K562 (cell line): Measurements from ENCODE around the gene FAM186B. TPM values are rescaled to one million over a fixed set of nuclear protein-coding genes. Genes with fewer than 3 reads are reported as not detected.

ENCODE experiments used
- ATAC-seq: fragments of 200-7000 bp; cut with Tn5 transposase; 3 replicates; pipeline ENCODE4 v1.9.1; 2020; ENCODE audit warnings: moderate library complexity
- BruUV-seq: library from RNA; stranded (reverse); fragments of 400-500 nt; replicated peaks from 2 replicates; lab custom pipeline; 2021; lab: Mats Ljungman, UMichigan
- CTCF ChIA-PET: fragments of 300-600 bp; formaldehyde crosslinking; extraction: SDS; loops from one replicate; lab custom pipeline; 2021; ENCODE audit warnings: low intra/inter-chr PET ratio; lab: Yijun Ruan, JAX
- POLR2A ChIA-PET: fragments of 300-600, 350-650 bp; sonication (Branson Sonifier 250); formaldehyde crosslinking; extraction: SDS; loops from one replicate; lab custom pipeline; 2021; ENCODE audit warnings: antibody characterized with exemption, inconsistent platforms; lab: Yijun Ruan, JAX
- DNase-seq, 4 experiments: peaks; one replicate each; pipeline versions ENCODE4 v3.0.0 to v3.0.0-alpha.2; 2011 to 2018; ENCODE audit warnings: low spot score in 3 of 4, mixed read lengths in 3 of 4; ENCODE audit errors: extremely low read depth in 1 of 4
- FAIRE-seq: peaks from 2 replicates; lab custom pipeline; 2011; peaks lifted over from hg19 to GRCh38; lab: Jason Lieb, UNC
- H2AFZ ChIP-seq: 2 replicates; pipeline ENCODE4 v1.6.0; 2011; ENCODE audit warnings: low read depth, low read length, control low read depth, inconsistent platforms
- H3K27ac ChIP-seq: fragments of 200-600 bp; 3 replicates; pipeline ENCODE4 v1.8.0; 2011; ENCODE audit warnings: low read depth, mild to moderate bottlenecking, control low read depth, inconsistent platforms, low read length, moderate library complexity, mixed read lengths; ENCODE audit errors: extremely low read depth
- H3K27me3 ChIP-seq, 2 experiments: fragments of 300-600 bp in 1 of 2; 2 replicates in 1 of 2; 3 replicates in 1 of 2; pipeline versions ENCODE4 v1.6.0 to v1.8.0; 2011; ENCODE audit warnings: inconsistent platforms in 2 of 2, low read length in 2 of 2, mild to moderate bottlenecking in 1 of 2, mixed read lengths in 1 of 2, moderate library complexity in 1 of 2; ENCODE audit not compliant: control insufficient read depth in 2 of 2, insufficient read depth in 2 of 2
- H3K36me3 ChIP-seq: fragments of 300-600 bp; 3 replicates; pipeline ENCODE4 v1.8.0; 2011; ENCODE audit warnings: mild to moderate bottlenecking, low read length, inconsistent platforms; ENCODE audit not compliant: control insufficient read depth, insufficient read depth
- H3K4me1 ChIP-seq, 2 experiments: fragments of 200-600 bp in 1 of 2; replicated peaks in 1 of 2; 2 replicates in 1 of 2; 3 replicates in 1 of 2; pipeline versions ENCODE4 v1.5.1 to v1.8.0; 2011; ENCODE audit warnings: inconsistent platforms in 2 of 2, low read length in 2 of 2, mild to moderate bottlenecking in 1 of 2, mixed read lengths in 1 of 2, moderate library complexity in 1 of 2; ENCODE audit not compliant: control insufficient read depth in 2 of 2, insufficient read depth in 2 of 2
- H3K4me2 ChIP-seq: 2 replicates; pipeline ENCODE4 v1.6.1; 2011; ENCODE audit warnings: low read length, control low read depth, inconsistent platforms, mixed read lengths; ENCODE audit not compliant: insufficient read depth
- H3K4me3 ChIP-seq: fragments of 200-600 bp; sonication (generic), shearing (Covaris generic); 2 replicates; pipeline ENCODE4 v1.5.1; 2016; ENCODE audit warnings: control low read depth, inconsistent platforms
- H3K79me2 ChIP-seq: fragments of 200-600 bp; 3 replicates; pipeline ENCODE4 v1.8.0; 2011; ENCODE audit warnings: low read length, inconsistent platforms; ENCODE audit not compliant: control insufficient read depth, insufficient read depth
- H3K9ac ChIP-seq, 2 experiments: 2 replicates each; pipeline versions ENCODE4 v1.6.0 to v1.6.1; 2011; ENCODE audit warnings: low read depth in 2 of 2, low read length in 2 of 2, control low read depth in 1 of 2, inconsistent platforms in 1 of 2, mild to moderate bottlenecking in 1 of 2, mixed read lengths in 1 of 2; ENCODE audit not compliant: insufficient read depth in 1 of 2
- H3K9me1 ChIP-seq: one replicate; pipeline ENCODE4 v1.6.0; 2011; ENCODE audit warnings: inconsistent platforms, mild to moderate bottlenecking, low read length, moderate library complexity; ENCODE audit not compliant: control insufficient read depth, insufficient read depth
- H3K9me3 ChIP-seq: replicated peaks from 2 replicates; pipeline ENCODE4 v1.5.1; 2011; ENCODE audit warnings: low read depth, low read length, inconsistent platforms; ENCODE audit not compliant: control insufficient read depth, insufficient read depth
- H4K20me1 ChIP-seq: replicated peaks from 2 replicates; pipeline ENCODE4 v1.6.1; 2011; ENCODE audit warnings: low read length, inconsistent platforms, mixed read lengths; ENCODE audit not compliant: control insufficient read depth, insufficient read depth
- ATF3 ChIP-seq, 2 experiments: fragments of 450-650 bp in 1 of 2; sonication (generic) in 1 of 2; formaldehyde crosslinking in 1 of 2; IDR thresholded peaks in 1 of 2; conservative IDR thresholded peaks in 1 of 2; 2 replicates each; pipeline versions ENCODE4 v1.6.1 to v1.8.1; 2016 to 2023; ENCODE audit warnings: mild to moderate bottlenecking in 2 of 2, moderate library complexity in 2 of 2, inconsistent platforms in 1 of 2, missing genetic modification reagents in 1 of 2
- CEBPG ChIP-seq, 3 experiments: fragments of 200-800 bp in 1 of 3; sonication (Bioruptor generic) in 1 of 3; sonication (generic) in 1 of 3; formaldehyde crosslinking in 1 of 3; IDR thresholded peaks in 2 of 3; conservative IDR thresholded peaks in 1 of 3; 2 replicates each; pipeline versions ENCODE4 v1.6.1 to v1.8.0; 2016 to 2022; ENCODE audit warnings: missing compliant biosample characterization in 2 of 3, missing genetic modification characterization in 2 of 3, mild to moderate bottlenecking in 1 of 3, missing genetic modification reagents in 1 of 3
- MEF2D ChIP-seq: conservative IDR thresholded peaks from 2 replicates; pipeline ENCODE4 v1.6.1; 2016; ENCODE audit warnings: low read depth, missing genetic modification characterization, missing compliant biosample characterization
- RBBP5 ChIP-seq: fragments of 200-600 bp; sonication (generic); IDR thresholded peaks from 2 replicates; pipeline ENCODE4 v1.6.1; 2012; ENCODE audit warnings: borderline replicate concordance, mild to moderate bottlenecking, low read length, control low read depth, inconsistent platforms; ENCODE audit not compliant: insufficient read depth, poor library complexity, severe bottlenecking
- RERE ChIP-seq: sonication (generic); formaldehyde crosslinking; IDR thresholded peaks from 2 replicates; pipeline ENCODE4 v1.8.0; 2023; ENCODE audit warnings: missing genetic modification reagents, mild to moderate bottlenecking, borderline replicate concordance
- WGBS: fragments of 100-300 bp; shearing (Covaris generic); methylation state at CpG from one replicate; pipeline ENCODE4 v1.1.6; 2016; ENCODE audit warnings: low coverage, mixed read lengths; ENCODE audit not compliant: insufficient coverage; ENCODE audit errors: missing lambda C conversion rate; 5-methylcytosine and 5-hydroxymethylcytosine counted together
- in situ Hi-C: fragments of 300-500 bp; cut with MboI; formaldehyde crosslinking; loops from 4 replicates; pipeline ENCODE4 v1.15.0; 2018; ENCODE audit warnings: inconsistent platforms, mixed read lengths
- intact Hi-C: fragments of 100-400 bp; cut with micrococcal nuclease; formaldehyde crosslinking; loops from 2 replicates; pipeline ENCODE4 v1.14.2; 2022
- polyA plus RNA-seq, 8 experiments: library from polyadenylated mRNA; depleted of rRNA in 4 of 8; stranded (reverse) in 5 of 8; unstranded in 3 of 8; fragments of >200 nt; fragmentation: Nextera tagmentation in 2 of 8; fragmentation: Illumina TruSeq in 1 of 8; extraction: Ambion mirVana in 2 of 8; extraction: Trizol in 1 of 8; gene quantifications; 2 replicates each; pipeline versions ENCODE4 v1.2.1 to v1.2.3, GENCODE V29; 2011 to 2014; ENCODE audit warnings: inconsistent platforms in 1 of 8, missing spikeins in 1 of 8
- total RNA-seq, 7 experiments: library from RNA; depleted of rRNA in 6 of 7; stranded (reverse); fragments of >200 nt in 6 of 7; fragmentation: Illumina TruSeq in 2 of 7; extraction: Trizol in 2 of 7; gene quantifications; 2 replicates each; pipeline versions ENCODE4 v1.2.1 to v1.2.3, GENCODE V29; 2011 to 2021; ENCODE audit warnings: low replicate concordance in 1 of 7

FAM186B gene
- total and polyA plus RNA-seq, 9 of the 15 experiments (the other 6 are each of a cell fraction or from before 2014, with no cell fraction given) = 0.07 to 0.42 (median 0.15) TPM

GRCh38 chr12:49649892-49650291, 44.5 kb upstream of the FAM186B start:
- peaks cover 0 to 12% of the 10 kb centered on the region in 2 experiments; a peak in 3 of 5 replicates for H3K4me1 ChIP-seq
- in situ Hi-C loops = no loop called here
- H4K20me1 ChIP-seq = no peaks in the 10 kb centered on the region; the same call in 1 of the 2 replicates
- CTCF ChIA-PET = no interaction called here
- ATAC-seq (no peak), DNase-seq (no peak), FAIRE-seq (no peak)
- H3K4me2 ChIP-seq = no peak overlapping the region
- no TSS peak for BruUV-seq
- H3K4me3 ChIP-seq = no peak overlapping the region
- 40% methylated on average over 5 of the region's 5 CpGs for WGBS
- POLR2A ChIA-PET = interaction anchor here (1.1 to 3.4 kb wide), 3 partner anchors 14 to 193 kb away, joined by 4 to 18 read pairs (median 4); partner anchors contain the start of gene BCDIN3D
- H3K9me3 ChIP-seq = no peaks in the 10 kb centered on the region
- no peaks in the 10 kb centered on the region for H3K79me2 ChIP-seq
- no peak overlapping the region for H3K9ac ChIP-seq
- TF ChIP-seq ATF3 (IDR thresholded peaks at IDR 0.05) (peak; percentile 33; the same call in 1 of the 2 replicates), ATF3 (CRISPR knock-in tag; conservative IDR thresholded peaks at IDR 0.05) (no peak), CEBPG (CRISPR knock-in tag; IDR thresholded peaks at IDR 0.05) (no peak), CEBPG (tag; conservative IDR thresholded peaks at IDR 0.05 in 1 of 2, IDR thresholded peaks at IDR 0.05 in 1 of 2) (peak in 1 of 2 experiments; percentile 36; a peak in 1 of 4 replicates), RERE (CRISPR knock-in tag) (no peak), RBBP5 (no peak), MEF2D (tag) (no peak)
- TF ChIP-seq, all 486 proteins: peak for 2
- H3K36me3 ChIP-seq = peaks cover 8% of the 10 kb centered on the region; the same call in 2 of the 3 replicates
- no peak overlapping the region for H3K27ac ChIP-seq
- intact Hi-C loops = no loop called here
- no peaks in the 10 kb centered on the region for H3K27me3 ChIP-seq
- H2AFZ ChIP-seq = no peak overlapping the region
- no peaks in the 10 kb centered on the region for H3K9me1 ChIP-seq
